T-cell (primary cell): Measurements from ENCODE around the gene LTF. TPM values are rescaled to one million over a fixed set of nuclear protein-coding genes. Genes with fewer than 3 reads are reported as not detected.

ENCODE experiments used
- ATAC-seq, 4 experiments: fragments of 200-7000 bp in 3 of 4; fragments of 150-1000 bp in 1 of 4; cut with Tn5 transposase; replicated peaks in 1 of 4; 1 replicate in 3 of 4; 2 replicates in 1 of 4; pipeline ENCODE4 v1.10.0; 2021; ENCODE audit warnings: moderate library complexity in 3 of 4, mild to moderate bottlenecking in 2 of 4, moderate number of reproducible peaks in 1 of 4
- CTCF ChIA-PET, 2 donors: fragments of 300-600 bp; sonication (Branson Sonifier 250); formaldehyde crosslinking; loops; one replicate each; lab custom pipeline; 2022; ENCODE audit warnings: antibody characterized with exemption in 2 of 2; lab: Charles Lee
- POLR2A ChIA-PET, 2 donors: fragments of 300-600 bp; sonication (Branson Sonifier 250); formaldehyde crosslinking; loops; one replicate each; lab custom pipeline; 2022; ENCODE audit warnings: antibody characterized with exemption in 2 of 2; lab: Charles Lee
- DNase-seq, 35 experiments: peaks; one replicate each; pipeline versions ENCODE4 v3.0.0 to v3.0.0-alpha.2; 2013 to 2023
- H3K27ac ChIP-seq: one replicate; pipeline ENCODE4 v1.5.1; 2013; ENCODE audit warnings: low read length
- H3K27me3 ChIP-seq, 2 experiments: replicated peaks in 1 of 2; 1 replicate in 1 of 2; 2 replicates in 1 of 2; pipeline versions ENCODE4 v1.6.1 to v1.7.0; 2013; ENCODE audit warnings: low read length in 1 of 2, mixed read lengths in 1 of 2; ENCODE audit not compliant: control insufficient read depth in 2 of 2, insufficient read depth in 2 of 2; ENCODE audit errors: extremely low read depth in 1 of 2
- H3K36me3 ChIP-seq, 2 donors: 1 replicate in 1 of 2; 2 replicates in 1 of 2; pipeline versions ENCODE4 v1.6.1 to v1.7.0; 2013; ENCODE audit warnings: low read length in 1 of 2; ENCODE audit not compliant: control insufficient read depth in 2 of 2, insufficient read depth in 1 of 2; ENCODE audit errors: extremely low read depth in 1 of 2
- H3K4me1 ChIP-seq, 2 experiments: 1 replicate in 1 of 2; 2 replicates in 1 of 2; pipeline versions ENCODE4 v1.6.1 to v1.7.0; 2013; ENCODE audit warnings: low read length in 2 of 2, mixed read lengths in 1 of 2; ENCODE audit not compliant: insufficient read depth in 2 of 2, control insufficient read depth in 1 of 2; ENCODE audit errors: extremely low read depth in 1 of 2
- H3K4me3 ChIP-seq, 2 donors: 1 replicate in 1 of 2; 2 replicates in 1 of 2; pipeline versions ENCODE4 v1.5.1 to v1.7.0; 2013; ENCODE audit warnings: mild to moderate bottlenecking in 2 of 2, low read length in 1 of 2, moderate library complexity in 1 of 2; ENCODE audit not compliant: control insufficient read depth in 1 of 2; ENCODE audit errors: extremely low read depth in 1 of 2
- H3K9me3 ChIP-seq: 2 replicates; pipeline ENCODE4 v1.7.0; 2013
- H3K27ac Mint-ChIP-seq, 2 donors: one replicate each; pipeline ENCODE4 v1.8.0; 2020 to 2021; ENCODE audit warnings: mild to moderate bottlenecking in 2 of 2, mixed read lengths in 2 of 2
- H3K27me3 Mint-ChIP-seq, 2 donors: one replicate each; pipeline ENCODE4 v1.8.0; 2021 to 2022; ENCODE audit warnings: mixed read lengths in 2 of 2
- H3K36me3 Mint-ChIP-seq: one replicate; pipeline ENCODE4 v1.8.0; 2021; ENCODE audit warnings: mixed read lengths
- H3K4me1 Mint-ChIP-seq, 3 donors: one replicate each; pipeline ENCODE4 v1.8.0; 2020 to 2022; ENCODE audit warnings: mixed read lengths in 3 of 3, mild to moderate bottlenecking in 1 of 3
- H3K4me3 Mint-ChIP-seq, 3 donors: one replicate each; pipeline ENCODE4 v1.8.0; 2020 to 2022; ENCODE audit warnings: mild to moderate bottlenecking in 3 of 3, mixed read lengths in 3 of 3, moderate library complexity in 3 of 3
- H3K9me3 Mint-ChIP-seq, 3 donors: one replicate each; pipeline ENCODE4 v1.8.0; 2020 to 2022; ENCODE audit warnings: mixed read lengths in 3 of 3
- WGBS: methylation state at CpG from one replicate; pipeline ENCODE4 v1.1.5; 2013; ENCODE audit warnings: missing lambda C conversion rate; ENCODE audit not compliant: insufficient coverage; 5-methylcytosine and 5-hydroxymethylcytosine counted together
- total RNA-seq, 35 experiments: library from RNA in 6 of 35; stranded (reverse) in 6 of 35; fragments of 120-200 nt in 1 of 35; gene quantifications; one replicate each; pipeline versions ENCODE4 v1.2.1 to v1.2.4 and lab custom pipeline; 2013 to 2026

The LTF gene
- total RNA-seq, 5 donors from 2014 or later (not counting 1 experiment from before 2014, with no cell fraction given) = 0.16 TPM; not detected in 4

- Histone ChIP-seq H3K4me1 (peaks cover 0 to 5% of the 10 kb centered on the region in 2 experiments), H3K4me3 (no peak overlapping the region), H3K9me3 (no peaks in the 10 kb centered on the region), H3K27ac (no peak overlapping the region), H3K36me3 (no peaks in the 10 kb centered on the region), H3K27me3 (peaks cover 0 to 55% of the 10 kb centered on the region in 2 experiments)
- CTCF ChIA-PET = no interaction called here
- peaks cover 0 to 2% (median 0%) of the 10 kb centered on the region in 3 donors for H3K4me1 Mint-ChIP-seq
- WGBS = no CpG with 5 or more reads among the region's 1 CpG
- peaks cover 34 to 42% of the 10 kb centered on the region in 2 donors for H3K27me3 Mint-ChIP-seq
- ATAC-seq (no peak), DNase-seq (no peak)
- no peak overlapping the region for H3K27ac Mint-ChIP-seq
- H3K36me3 Mint-ChIP-seq = no peaks in the 10 kb centered on the region
- POLR2A ChIA-PET = interaction anchor here in 1 of 2 donors (0.6 kb wide), 1 partner anchor 236 kb away, joined by 5 read pairs; no protein-coding TSS in a partner anchor
- no peak overlapping the region for H3K4me3 Mint-ChIP-seq
- H3K9me3 Mint-ChIP-seq = no peaks in the 10 kb centered on the region
These were observed 2.2 kb upstream of the LTF start for GRCh38 chr3:46466871-46467403.

GRCh38 chr3:46466273-46466672 is 1.6 kb upstream of the LTF start:
- Histone ChIP-seq H3K4me3 (no peak overlapping the region), H3K27ac (no peak overlapping the region), H3K27me3 (peaks cover 0 to 48% of the 10 kb centered on the region in 2 experiments), H3K36me3 (no peaks in the 10 kb centered on the region), H3K4me1 (peaks cover 0 to 5% of the 10 kb centered on the region in 2 experiments), H3K9me3 (peaks cover 2% of the 10 kb centered on the region)
- no peak overlapping the region for H3K4me3 Mint-ChIP-seq
- ATAC-seq = no peak
- POLR2A ChIA-PET = interaction anchor here in 1 of 2 donors (0.6 kb wide), 1 partner anchor 237 kb away, joined by 5 read pairs; no protein-coding TSS in a partner anchor
- CTCF ChIA-PET = interaction anchor here in 1 of 2 donors (0.7 kb wide), 1 partner anchor 78 kb away, joined by 3 read pairs; no protein-coding TSS in a partner anchor
- H3K4me1 Mint-ChIP-seq = peaks cover 0 to 2% (median 0%) of the 10 kb centered on the region in 3 donors
- H3K36me3 Mint-ChIP-seq = no peaks in the 10 kb centered on the region
- DNase-seq = no peak
- no peaks in the 10 kb centered on the region for H3K9me3 Mint-ChIP-seq
- no peak overlapping the region for H3K27ac Mint-ChIP-seq
- H3K27me3 Mint-ChIP-seq = peaks cover 36 to 46% of the 10 kb centered on the region in 2 donors

GRCh38 chr3:46465196-46465520 is 453 bp upstream of the LTF start:
- Mint-ChIP-seq H3K27ac (no peak overlapping the region), H3K36me3 (no peaks in the 10 kb centered on the region), H3K9me3 (peaks cover 0 to 6% (median 0%) of the 10 kb centered on the region in 3 donors), H3K27me3 (peaks cover 46 to 53% of the 10 kb centered on the region in 2 donors), H3K4me3 (no peak overlapping the region), H3K4me1 (peaks cover 0 to 2% (median 0%) of the 10 kb centered on the region in 3 donors)
- ChIA-PET CTCF (interaction anchor here in 1 of 2 donors (1.0 kb wide), 1 partner anchor 18 kb away, joined by 4 read pairs; no protein-coding TSS in a partner anchor), POLR2A (interaction anchor here in 1 of 2 donors (0.7 kb wide), 1 partner anchor 18 kb away, joined by 6 read pairs; no protein-coding TSS in a partner anchor)
- peaks cover 0 to 42% of the 10 kb centered on the region in 2 experiments for H3K27me3 ChIP-seq
- no peak for ATAC-seq
- H3K4me1 ChIP-seq = peaks cover 0 to 5% of the 10 kb centered on the region in 2 experiments
- H3K9me3 ChIP-seq = peaks cover 2% of the 10 kb centered on the region
- H3K27ac ChIP-seq = no peak overlapping the region
- no peaks in the 10 kb centered on the region for H3K36me3 ChIP-seq
- no peak for DNase-seq
- no peak overlapping the region for H3K4me3 ChIP-seq
- 100% methylated on average over 1 of the region's 2 CpGs for WGBS

GRCh38 chr3:46463868-46464241 is 850 bp downstream of the LTF start:
- Mint-ChIP-seq H3K4me3 (no peak overlapping the region), H3K27ac (no peak overlapping the region), H3K4me1 (peaks cover 0 to 2% (median 0%) of the 10 kb centered on the region in 3 donors), H3K9me3 (peaks cover 0 to 6% (median 0%) of the 10 kb centered on the region in 3 donors), H3K27me3 (peaks cover 56 to 63% of the 10 kb centered on the region in 2 donors), H3K36me3 (no peaks in the 10 kb centered on the region)
- peaks cover 0 to 36% of the 10 kb centered on the region in 2 experiments for H3K27me3 ChIP-seq
- POLR2A ChIA-PET = no interaction called here
- H3K4me1 ChIP-seq = peaks cover 0 to 5% of the 10 kb centered on the region in 2 experiments
- 88% methylated on average over 7 of the region's 8 CpGs for WGBS
- DNase-seq (no peak), ATAC-seq (no peak)
- peaks cover 2% of the 10 kb centered on the region for H3K9me3 ChIP-seq
- no peaks in the 10 kb centered on the region for H3K36me3 ChIP-seq
- H3K27ac ChIP-seq = no peak overlapping the region
- H3K4me3 ChIP-seq = no peak overlapping the region
- CTCF ChIA-PET = no interaction called here

- Mint-ChIP-seq H3K27me3 (peaks cover 56 to 63% of the 10 kb centered on the region in 2 donors), H3K4me1 (peaks cover 0 to 2% (median 0%) of the 10 kb centered on the region in 3 donors)
These were observed 1.4 kb downstream of the LTF start for GRCh38 chr3:46463120-46463867.

GRCh38 chr3:46462511-46462910 is 2.2 kb downstream of the LTF start:
- H3K27me3 Mint-ChIP-seq = peaks cover 52 to 63% of the 10 kb centered on the region in 2 donors
- H3K27ac Mint-ChIP-seq = no peak overlapping the region
- Histone ChIP-seq H3K36me3 (no peaks in the 10 kb centered on the region), H3K4me1 (peaks cover 0 to 5% of the 10 kb centered on the region in 2 experiments), H3K9me3 (peaks cover 2% of the 10 kb centered on the region), H3K4me3 (no peak overlapping the region), H3K27me3 (peaks cover 0 to 33% of the 10 kb centered on the region in 2 experiments), H3K27ac (no peak overlapping the region)
- 42% methylated on average over 2 of the region's 3 CpGs for WGBS
- peaks cover 0 to 2% (median 0%) of the 10 kb centered on the region in 3 donors for H3K4me1 Mint-ChIP-seq
- no peak for DNase-seq
- POLR2A ChIA-PET = interaction anchor here in 1 of 2 donors (0.6 kb wide), 1 partner anchor 986 kb away, joined by 5 read pairs; no protein-coding TSS in a partner anchor
- no peak for ATAC-seq
- CTCF ChIA-PET = no interaction called here
- H3K9me3 Mint-ChIP-seq = peaks cover 0 to 6% (median 0%) of the 10 kb centered on the region in 3 donors
- no peaks in the 10 kb centered on the region for H3K36me3 Mint-ChIP-seq
- no peak overlapping the region for H3K4me3 Mint-ChIP-seq

More at GRCh38 chr3:46463120-46463867, 1.4 kb downstream of the LTF start:
- 59% methylated on average over 4 of the region's 6 CpGs for WGBS
- ChIA-PET POLR2A (interaction anchor here in 1 of 2 donors (0.6 kb wide), 1 partner anchor 987 kb away, joined by 5 read pairs; no protein-coding TSS in a partner anchor), CTCF (no interaction called here)
- Histone ChIP-seq H3K4me3 (no peak overlapping the region), H3K27me3 (peaks cover 0 to 36% of the 10 kb centered on the region in 2 experiments), H3K27ac (no peak overlapping the region), H3K9me3 (peaks cover 2% of the 10 kb centered on the region), H3K36me3 (no peaks in the 10 kb centered on the region), H3K4me1 (peaks cover 0 to 5% of the 10 kb centered on the region in 2 experiments)
- ATAC-seq = no peak
- no peak for DNase-seq
- no peak overlapping the region for H3K4me3 Mint-ChIP-seq
- peaks cover 0 to 6% (median 0%) of the 10 kb centered on the region in 3 donors for H3K9me3 Mint-ChIP-seq
- H3K36me3 Mint-ChIP-seq = no peaks in the 10 kb centered on the region
- H3K27ac Mint-ChIP-seq = no peak overlapping the region
